Measurements from ENCODE around the gene SLC44A5.
"Not testable (repeated sequence)": the region's sequence is repeated elsewhere in the genome, so short reads cannot be mapped to it uniquely, and the experiment has no call there.

SLC44A5 gene

DNA sequence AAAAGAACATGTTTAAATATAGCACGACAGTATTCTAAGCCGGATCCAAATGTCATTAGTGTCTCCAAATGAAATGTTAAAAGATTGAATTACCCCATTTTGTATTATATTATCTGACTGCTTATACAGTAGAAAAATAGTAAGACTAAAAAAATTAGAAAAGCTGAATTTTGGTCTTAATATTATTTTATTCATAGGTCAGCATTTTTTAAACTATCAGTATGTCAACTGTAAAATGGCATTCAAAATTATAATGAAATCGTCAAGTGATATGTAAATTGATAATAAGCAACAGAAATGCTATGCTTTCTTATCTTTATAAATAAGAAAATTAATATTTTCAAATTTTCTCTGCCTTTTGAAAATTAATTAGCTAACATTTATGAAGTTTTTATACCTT is 16.6 kb downstream of the SLC44A5 start:
- no peaks in the 10 kb centered on the region for H3K36me3 ChIP-seq (ENCODE audit: insufficient read depth, low read length)
- no peaks in the 10 kb centered on the region for H4K20me1 ChIP-seq (ENCODE audit: insufficient read depth, low read length)
- no peak for TF ChIP-seq EZH2 (IDR thresholded peaks at IDR 0.05; ENCODE audit: borderline replicate concordance, low read length)
- TF ChIP-seq, protein P1, sequence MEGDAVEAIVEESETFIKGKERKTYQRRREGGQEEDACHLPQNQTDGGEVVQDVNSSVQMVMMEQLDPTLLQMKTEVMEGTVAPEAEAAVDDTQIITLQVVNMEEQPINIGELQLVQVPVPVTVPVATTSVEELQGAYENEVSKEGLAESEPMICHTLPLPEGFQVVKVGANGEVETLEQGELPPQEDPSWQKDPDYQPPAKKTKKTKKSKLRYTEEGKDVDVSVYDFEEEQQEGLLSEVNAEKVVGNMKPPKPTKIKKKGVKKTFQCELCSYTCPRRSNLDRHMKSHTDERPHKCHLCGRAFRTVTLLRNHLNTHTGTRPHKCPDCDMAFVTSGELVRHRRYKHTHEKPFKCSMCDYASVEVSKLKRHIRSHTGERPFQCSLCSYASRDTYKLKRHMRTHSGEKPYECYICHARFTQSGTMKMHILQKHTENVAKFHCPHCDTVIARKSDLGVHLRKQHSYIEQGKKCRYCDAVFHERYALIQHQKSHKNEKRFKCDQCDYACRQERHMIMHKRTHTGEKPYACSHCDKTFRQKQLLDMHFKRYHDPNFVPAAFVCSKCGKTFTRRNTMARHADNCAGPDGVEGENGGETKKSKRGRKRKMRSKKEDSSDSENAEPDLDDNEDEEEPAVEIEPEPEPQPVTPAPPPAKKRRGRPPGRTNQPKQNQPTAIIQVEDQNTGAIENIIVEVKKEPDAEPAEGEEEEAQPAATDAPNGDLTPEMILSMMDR (IDR thresholded peaks at IDR 0.05; ENCODE audit: low read length) = no peak
- no peak overlapping the region for H2AFZ ChIP-seq (ENCODE audit: low read length)
- no peaks in the 10 kb centered on the region for H3K9me2 ChIP-seq (ENCODE audit: low read depth, low read length)
- H3K4me3 ChIP-seq (ENCODE audit: low read depth, low read length, poor library complexity, severe bottlenecking) = no peak overlapping the region
- no peaks in the 10 kb centered on the region for H3F3A ChIP-seq (ENCODE audit: insufficient read depth, low read length)
- no peaks in the 10 kb centered on the region for H3K79me2 ChIP-seq (ENCODE audit: insufficient read depth, low read length)
- no peak overlapping the region for H3K4me2 ChIP-seq (ENCODE audit: low read length)
- H3K9ac ChIP-seq (ENCODE audit: low read length) = no peak overlapping the region
- H3K27ac ChIP-seq (ENCODE audit: low read depth, low read length, poor library complexity, severe bottlenecking) = no peak overlapping the region
- no peaks in the 10 kb centered on the region for H3K9me3 ChIP-seq (ENCODE audit: low read length)
- H3K27me3 ChIP-seq (ENCODE audit: insufficient read depth, low read length) = no peaks in the 10 kb centered on the region
- no peaks in the 10 kb centered on the region for H3K4me1 ChIP-seq (ENCODE audit: insufficient read depth, low read length, severe bottlenecking)

DNA sequence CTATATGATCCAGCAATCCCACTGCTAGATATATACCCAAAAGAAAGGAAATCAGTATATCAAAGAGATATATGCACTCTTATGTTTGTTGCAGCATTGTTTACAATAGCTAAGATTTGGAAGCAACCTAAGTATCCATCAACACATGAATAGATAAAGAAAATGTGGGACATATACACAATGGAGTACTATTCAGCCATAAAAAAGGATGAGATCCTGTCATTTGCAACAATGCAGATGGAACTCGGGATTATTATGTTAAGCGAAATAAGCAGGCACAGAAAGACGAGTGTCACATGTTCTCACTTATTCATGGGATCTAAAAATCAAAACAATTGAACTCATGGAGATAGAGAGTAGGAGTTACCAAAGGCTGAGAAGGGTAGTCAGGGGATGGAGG is 17.5 kb downstream of the SLC44A5 start:
- H3K9ac ChIP-seq (ENCODE audit: low read length); H3F3A ChIP-seq (ENCODE audit: insufficient read depth, low read length); H2AFZ ChIP-seq (ENCODE audit: low read length); H3K79me2 ChIP-seq (ENCODE audit: insufficient read depth, low read length); H3K4me1 ChIP-seq (ENCODE audit: insufficient read depth, low read length, severe bottlenecking); H3K9me3 ChIP-seq (ENCODE audit: low read length); H3K27me3 ChIP-seq (ENCODE audit: insufficient read depth, low read length); H3K27ac ChIP-seq (ENCODE audit: low read depth, low read length, poor library complexity, severe bottlenecking); H3K36me3 ChIP-seq (ENCODE audit: insufficient read depth, low read length); H3K9me2 ChIP-seq (ENCODE audit: low read depth, low read length); H3K4me3 ChIP-seq (ENCODE audit: low read depth, low read length, poor library complexity, severe bottlenecking); H3K4me2 ChIP-seq (ENCODE audit: low read length); H4K20me1 ChIP-seq (ENCODE audit: insufficient read depth, low read length): not testable (repeated sequence)

DNA sequence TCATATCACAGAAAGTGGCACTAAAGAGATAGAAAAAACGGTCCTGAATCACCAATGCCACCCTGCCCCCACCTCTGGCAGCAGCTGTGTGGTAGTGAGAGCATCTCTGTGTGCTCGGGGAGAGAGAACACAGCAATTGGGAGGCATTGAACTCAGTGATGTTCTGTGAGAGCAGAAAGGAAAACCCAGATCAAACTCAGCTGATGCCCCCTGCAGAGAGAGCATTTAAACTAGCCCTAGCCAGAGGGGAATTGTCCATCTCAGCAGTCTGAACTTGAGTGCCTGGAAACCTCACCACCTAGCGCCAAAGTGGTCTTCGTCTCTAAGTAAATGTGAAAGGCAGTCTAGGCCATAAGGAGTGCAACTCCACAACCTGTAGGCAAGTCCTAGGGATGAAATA is 21.3 kb downstream of the SLC44A5 start:
- no peak overlapping the region for H3K4me3 ChIP-seq (ENCODE audit: low read depth, low read length, poor library complexity, severe bottlenecking)
- H3K9me3 ChIP-seq (ENCODE audit: low read length) = no peaks in the 10 kb centered on the region
- no peaks in the 10 kb centered on the region for H4K20me1 ChIP-seq (ENCODE audit: insufficient read depth, low read length)
- H3F3A ChIP-seq (ENCODE audit: insufficient read depth, low read length) = no peaks in the 10 kb centered on the region
- no peaks in the 10 kb centered on the region for H3K9me2 ChIP-seq (ENCODE audit: low read depth, low read length)
- no peak overlapping the region for H2AFZ ChIP-seq (ENCODE audit: low read length)
- H3K27ac ChIP-seq (ENCODE audit: low read depth, low read length, poor library complexity, severe bottlenecking) = no peak overlapping the region
- H3K36me3 ChIP-seq (ENCODE audit: insufficient read depth, low read length) = no peaks in the 10 kb centered on the region
- no peaks in the 10 kb centered on the region for H3K79me2 ChIP-seq (ENCODE audit: insufficient read depth, low read length)
- H3K27me3 ChIP-seq (ENCODE audit: insufficient read depth, low read length) = no peaks in the 10 kb centered on the region
- TF ChIP-seq, protein P1 (IDR thresholded peaks at IDR 0.05; ENCODE audit: low read length) = no peak
- TF ChIP-seq EZH2 (IDR thresholded peaks at IDR 0.05; ENCODE audit: borderline replicate concordance, low read length) = no peak
- H3K9ac ChIP-seq (ENCODE audit: low read length) = no peak overlapping the region
- H3K4me1 ChIP-seq (ENCODE audit: insufficient read depth, low read length, severe bottlenecking) = no peaks in the 10 kb centered on the region
- no peak overlapping the region for H3K4me2 ChIP-seq (ENCODE audit: low read length)

DNA sequence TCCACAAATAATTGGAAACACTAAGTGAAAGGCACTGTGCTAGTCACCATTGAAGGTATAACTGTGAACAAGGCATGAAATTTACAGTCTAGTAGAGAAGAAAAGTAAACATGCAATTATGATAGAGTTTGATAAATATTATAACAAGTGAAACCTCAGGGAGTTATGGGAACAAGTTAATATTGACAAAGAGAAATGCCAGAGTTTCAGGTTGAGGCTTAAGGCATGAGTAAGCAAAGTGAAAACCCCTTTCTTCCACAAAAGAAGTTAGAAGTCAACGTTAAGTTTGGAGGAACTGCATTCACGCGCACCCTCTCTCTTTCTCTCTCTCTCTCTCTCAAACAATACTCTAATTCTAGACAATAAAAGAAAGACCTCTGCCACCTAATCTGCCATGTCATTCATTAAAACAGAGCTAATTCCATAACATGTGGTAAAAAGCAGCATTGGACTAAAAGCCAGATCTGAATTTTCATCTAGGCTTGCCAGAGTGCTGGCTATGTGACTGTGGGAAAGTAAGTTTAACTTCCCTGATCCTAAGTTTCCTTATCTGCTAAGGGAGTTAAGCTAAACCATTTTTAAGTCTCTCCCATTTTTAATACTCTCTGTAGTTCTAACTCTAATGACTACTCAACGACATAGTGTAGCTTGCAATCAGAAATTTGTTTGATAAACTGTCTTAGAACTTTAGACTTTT is 22.0 kb downstream of the SLC44A5 start:
- Histone ChIP-seq H3F3A (ENCODE audit: insufficient read depth, low read length) (no peaks in the 10 kb centered on the region), H3K9ac (ENCODE audit: low read length) (no peak overlapping the region), H3K36me3 (ENCODE audit: insufficient read depth, low read length) (no peaks in the 10 kb centered on the region), H3K4me1 (ENCODE audit: insufficient read depth, low read length, severe bottlenecking) (no peaks in the 10 kb centered on the region), H3K9me2 (ENCODE audit: low read depth, low read length) (no peaks in the 10 kb centered on the region), H3K9me3 (ENCODE audit: low read length) (no peaks in the 10 kb centered on the region), H2AFZ (ENCODE audit: low read length) (no peak overlapping the region), H3K4me2 (ENCODE audit: low read length) (no peak overlapping the region), H3K4me3 (ENCODE audit: low read depth, low read length, poor library complexity, severe bottlenecking) (no peak overlapping the region), H3K27me3 (ENCODE audit: insufficient read depth, low read length) (no peaks in the 10 kb centered on the region), H3K27ac (ENCODE audit: low read depth, low read length, poor library complexity, severe bottlenecking) (no peak overlapping the region), H3K79me2 (ENCODE audit: insufficient read depth, low read length) (no peaks in the 10 kb centered on the region), H4K20me1 (ENCODE audit: insufficient read depth, low read length) (no peaks in the 10 kb centered on the region)
- TF ChIP-seq, protein P1 (IDR thresholded peaks at IDR 0.05; ENCODE audit: low read length) = no peak
- TF ChIP-seq EZH2 (IDR thresholded peaks at IDR 0.05; ENCODE audit: borderline replicate concordance, low read length) = no peak

All from OCI-LY1 (cell line).